HepG2 (cell line): ENCODE measurements around the gene NREP. TPM values are rescaled to one million over a fixed set of nuclear protein-coding genes. Genes with fewer than 3 reads are reported as not detected.
A peak's percentile ranks its signal among the peaks of the same experiment; 100 is the strongest.

Source experiments
- ATAC-seq: fragments of 200-7000 bp; cut with Tn5 transposase; 3 replicates; pipeline ENCODE4 v1.9.1; 2020; ENCODE audit warnings: mild to moderate bottlenecking, moderate library complexity
- BruUV-seq: library from RNA; stranded (reverse); fragments of 400-500 nt; replicated peaks from 2 replicates; lab custom pipeline; 2021; lab: Mats Ljungman, UMichigan
- CTCF ChIA-PET: fragments of 300-600 bp; formaldehyde crosslinking; extraction: SDS; loops from one replicate; lab custom pipeline; 2021; ENCODE audit warnings: low total read pairs, inconsistent platforms, low intra/inter-chr PET ratio; lab: Yijun Ruan, JAX
- POLR2A ChIA-PET: fragments of 350-600 bp; sonication (Branson Sonifier 250); formaldehyde crosslinking; loops from one replicate; lab custom pipeline; 2020; ENCODE audit warnings: antibody characterized with exemption, inconsistent platforms; lab: Yijun Ruan, JAX
- DNase-seq: peaks from one replicate; pipeline ENCODE4 v3.0.0-alpha.2; 2015; ENCODE audit warnings: low spot score
- FAIRE-seq: peaks from 3 replicates; lab custom pipeline; 2011; peaks lifted over from hg19 to GRCh38; lab: Jason Lieb, UNC
- H2AFZ ChIP-seq: one replicate; pipeline ENCODE4 v1.6.1; 2011; ENCODE audit warnings: low read length, inconsistent platforms
- H3K27ac ChIP-seq: fragments of 300-600 bp; 3 replicates; pipeline ENCODE4 v1.8.0; 2011; ENCODE audit warnings: mixed run types, mild to moderate bottlenecking, mixed read lengths, low read length, inconsistent platforms; ENCODE audit not compliant: insufficient read depth; ENCODE audit errors: extremely low read length
- H3K27me3 ChIP-seq, 2 experiments: fragments of 200-600 bp in 1 of 2; 2 replicates in 1 of 2; 3 replicates in 1 of 2; pipeline versions ENCODE4 v1.6.0 to v1.8.0; 2011; ENCODE audit warnings: low read length in 2 of 2, mild to moderate bottlenecking in 2 of 2, moderate library complexity in 2 of 2, inconsistent platforms in 1 of 2; ENCODE audit not compliant: insufficient read depth in 2 of 2, control insufficient read depth in 1 of 2
- H3K36me3 ChIP-seq, 2 experiments: fragments of 200-600 bp in 1 of 2; replicated peaks in 1 of 2; 2 replicates in 1 of 2; 3 replicates in 1 of 2; pipeline versions ENCODE4 v1.5.1 to v1.8.0; 2011; ENCODE audit warnings: low read length in 2 of 2, inconsistent platforms in 1 of 2; ENCODE audit not compliant: insufficient read depth in 2 of 2, control insufficient read depth in 1 of 2
- H3K4me1 ChIP-seq: 2 replicates; pipeline ENCODE4 v1.5.1; 2012; ENCODE audit warnings: low read length, inconsistent platforms; ENCODE audit not compliant: insufficient read depth
- H3K4me2 ChIP-seq: 2 replicates; pipeline ENCODE4 v1.6.0; 2011; ENCODE audit warnings: low read depth, low read length, inconsistent platforms
- H3K4me3 ChIP-seq, 3 experiments: fragments of 200-600 bp in 1 of 3; sonication (generic), shearing (Covaris generic) in 1 of 3; replicated peaks in 1 of 3; 2 replicates each; pipeline ENCODE4 v1.5.1; 2011 to 2016; ENCODE audit warnings: low read length in 3 of 3, inconsistent platforms in 2 of 3, low read depth in 2 of 3, mild to moderate bottlenecking in 2 of 3, control low read depth in 1 of 3, mixed read lengths in 1 of 3; ENCODE audit not compliant: insufficient read depth in 1 of 3
- H3K79me2 ChIP-seq: one replicate; pipeline ENCODE4 v1.6.1; 2011; ENCODE audit warnings: low read length, inconsistent platforms; ENCODE audit not compliant: insufficient read depth
- H3K9ac ChIP-seq: 2 replicates; pipeline ENCODE4 v1.6.0; 2011; ENCODE audit warnings: mild to moderate bottlenecking, low read depth, low read length, inconsistent platforms; ENCODE audit not compliant: insufficient read depth
- H3K9me3 ChIP-seq: 2 replicates; pipeline ENCODE4 v1.5.1; 2012; ENCODE audit warnings: mild to moderate bottlenecking, low read length
- H4K20me1 ChIP-seq: 2 replicates; pipeline ENCODE4 v1.6.0; 2011; ENCODE audit warnings: inconsistent platforms, mild to moderate bottlenecking, low read length, moderate library complexity; ENCODE audit not compliant: insufficient read depth
- HDAC6 ChIP-seq: fragments of 200-600 bp; sonication (generic); IDR thresholded peaks from 2 replicates; pipeline ENCODE4 v1.7.0; 2017; ENCODE audit warnings: mild to moderate bottlenecking, antibody characterized with exemption, low read length, low read depth
- MED1 ChIP-seq: sonication (generic); formaldehyde crosslinking; IDR thresholded peaks from 2 replicates; pipeline ENCODE4 v1.4.0; 2020; ENCODE audit warnings: missing genetic modification reagents
- POGK ChIP-seq: sonication (generic); formaldehyde crosslinking; conservative IDR thresholded peaks from 2 replicates; pipeline ENCODE4 v1.8.0; 2022; ENCODE audit warnings: mild to moderate bottlenecking, moderate library complexity, missing genetic modification reagents
- RFX3 ChIP-seq: IDR thresholded peaks from 2 replicates; pipeline ENCODE4 v1.6.1; 2016; ENCODE audit warnings: missing biosample characterization, missing genetic modification reagents
- SALL2 ChIP-seq: sonication (generic); formaldehyde crosslinking; IDR thresholded peaks from 2 replicates; pipeline ENCODE4 v1.8.1; 2023; ENCODE audit warnings: mild to moderate bottlenecking, missing genetic modification reagents, inconsistent platforms
- ZNF235 ChIP-seq: sonication (generic); formaldehyde crosslinking; IDR thresholded peaks from 2 replicates; pipeline ENCODE4 v1.8.1; 2023; ENCODE audit warnings: mild to moderate bottlenecking, missing genetic modification reagents, borderline replicate concordance
- ZNF432 ChIP-seq: sonication (generic); formaldehyde crosslinking; IDR thresholded peaks from 2 replicates; pipeline ENCODE4 v1.5.0; 2020; ENCODE audit warnings: missing genetic modification reagents, mild to moderate bottlenecking, borderline replicate concordance
- ZNF543 ChIP-seq: sonication (generic); formaldehyde crosslinking; IDR thresholded peaks from 2 replicates; pipeline ENCODE4 v1.4.0; 2020; ENCODE audit warnings: mild to moderate bottlenecking, missing genetic modification reagents
- ZNF770 ChIP-seq: sonication (generic); formaldehyde crosslinking; IDR thresholded peaks from 2 replicates; pipeline ENCODE4 v1.5.0; 2020; ENCODE audit warnings: mild to moderate bottlenecking, missing genetic modification reagents
- WGBS: methylation state at CpG from one replicate; pipeline ENCODE4 v1.1.6; 2017; ENCODE audit warnings: low lambda C conversion rate; 5-methylcytosine and 5-hydroxymethylcytosine counted together
- in situ Hi-C: cut with HindIII; loops from 2 replicates; pipeline ENCODE4 v1.10.0; 2017; ENCODE audit warnings: low pct_unique_long_range_greater_than_20kb; ENCODE audit not compliant: extremely low pct_ligation_motif_present
- intact Hi-C: fragments of 100-400 bp; cut with micrococcal nuclease; formaldehyde crosslinking; loops from one replicate; pipeline ENCODE4 v1.10.0; 2022; ENCODE audit not compliant: unreplicated experiment
- polyA plus RNA-seq, 8 experiments: library from polyadenylated mRNA; depleted of rRNA in 3 of 8; stranded (reverse) in 7 of 8; unstranded in 1 of 8; fragments of >200 nt; fragmentation: Illumina TruSeq in 4 of 8; extraction: Trizol in 4 of 8; gene quantifications; 2 replicates each; pipeline versions ENCODE4 v1.2.1 to v1.2.3, GENCODE V29; 2011 to 2016; ENCODE audit warnings: low read depth in 4 of 8, missing spikeins in 1 of 8, mixed read lengths in 1 of 8; ENCODE audit not compliant: insufficient read depth in 1 of 8
- total RNA-seq, 5 experiments: library from RNA; depleted of rRNA; stranded (reverse); fragments of >200 nt; fragmentation: Illumina TruSeq; extraction: Trizol; gene quantifications; 2 replicates each; pipeline ENCODE4 v1.2.3, GENCODE V29; 2016; ENCODE audit warnings: low read depth in 1 of 5
- TF ChIP-seq, protein P1 (sequence below): IDR thresholded peaks from 2 replicates; pipeline ENCODE4 v1.6.1; 2016; ENCODE audit warnings: control low read depth
- TF ChIP-seq, protein P2 (sequence below): sonication (generic); formaldehyde crosslinking; IDR thresholded peaks from 2 replicates; pipeline ENCODE4 v1.4.0; 2020; ENCODE audit warnings: missing genetic modification reagents

NREP gene
- total and polyA plus RNA-seq, 2 of the 13 experiments (the other 11 are each of a cell fraction or from before 2014, with no cell fraction given) = 40.5 to 102 TPM

GRCh38 chr5:111741278-111741677 lies 15.7 kb downstream of the NREP start (continued):
- TF ChIP-seq ZNF432 (no peak), MED1 (CRISPR knock-in tag) (no peak)

GRCh38 chr5:111739416-111739815 lies 17.6 kb downstream of the NREP start:
- in situ Hi-C loops = no loop called here
- 82% methylated on average over 3 of the region's 3 CpGs for WGBS
- Histone ChIP-seq H3K9me3 (no peaks in the 10 kb centered on the region), H4K20me1 (no peaks in the 10 kb centered on the region), H3K4me1 (peaks cover 93% of the 10 kb centered on the region), H3K27ac (no peak overlapping the region), H3K27me3 (no peaks in the 10 kb centered on the region), H3K9ac (no peak overlapping the region), H2AFZ (no peak overlapping the region), H3K36me3 (peaks cover 0 to 2% of the 10 kb centered on the region in 2 experiments; a peak in 1 of 5 replicates), H3K4me3 (no peak overlapping the region), H3K79me2 (peaks cover 10% of the 10 kb centered on the region), H3K4me2 (no peak overlapping the region)
- BruUV-seq = no TSS peak
- DNase-seq (no peak), ATAC-seq (no peak), FAIRE-seq (no peak)
- CTCF ChIA-PET = no interaction called here
- POLR2A ChIA-PET = interaction anchor here (0.8 to 2.2 kb wide), 3 partner anchors 17 to 421 kb away, joined by 3 to 10 read pairs (median 3); partner anchors contain the start of gene NREP
- 0 out of 2 replicates have a peak, but pooled peaks have one; percentile 20 for TF ChIP-seq POGK (CRISPR knock-in tag)
- TF ChIP-seq SALL2 (CRISPR knock-in tag) = no peak
- intact Hi-C loops = no loop called here

GRCh38 chr5:111738118-111738517 lies 18.9 kb downstream of the NREP start:
- Histone ChIP-seq H3K27me3 (no peaks in the 10 kb centered on the region), H2AFZ (no peak overlapping the region), H4K20me1 (no peaks in the 10 kb centered on the region), H3K4me3 (peak overlapping the region in 1 of 3 experiments; percentile 18; a peak in 1 of 6 replicates), H3K79me2 (peaks cover 10% of the 10 kb centered on the region), H3K27ac (peak overlapping the region; percentile 67), H3K9ac (no peak overlapping the region), H3K4me2 (peak overlapping the region; percentile 41), H3K9me3 (no peaks in the 10 kb centered on the region), H3K4me1 (peaks cover 93% of the 10 kb centered on the region), H3K36me3 (peaks cover 2 to 4% of the 10 kb centered on the region in 2 experiments; a peak in 3 of 5 replicates)
- intact Hi-C loops (no loop called here), in situ Hi-C loops (no loop called here)
- ATAC-seq = peak; percentile 66
- no peak for FAIRE-seq
- 29% methylated on average over 5 of the region's 5 CpGs for WGBS
- no TSS peak for BruUV-seq
- POLR2A ChIA-PET = interaction anchor here (0.7 to 2.2 kb wide), 3 partner anchors 16 to 19 kb away, joined by 3 to 10 read pairs (median 3); partner anchors contain the start of gene NREP
- DNase-seq = peak; percentile 58
- CTCF ChIA-PET = no interaction called here
- TF ChIP-seq ZNF543 (CRISPR knock-in tag) (no peak), HDAC6 (no peak), ZNF770 (CRISPR knock-in tag) (no peak), ZNF235 (CRISPR knock-in tag) (no peak), RFX3 (CRISPR knock-in tag) (no peak)
- TF ChIP-seq, protein P1, sequence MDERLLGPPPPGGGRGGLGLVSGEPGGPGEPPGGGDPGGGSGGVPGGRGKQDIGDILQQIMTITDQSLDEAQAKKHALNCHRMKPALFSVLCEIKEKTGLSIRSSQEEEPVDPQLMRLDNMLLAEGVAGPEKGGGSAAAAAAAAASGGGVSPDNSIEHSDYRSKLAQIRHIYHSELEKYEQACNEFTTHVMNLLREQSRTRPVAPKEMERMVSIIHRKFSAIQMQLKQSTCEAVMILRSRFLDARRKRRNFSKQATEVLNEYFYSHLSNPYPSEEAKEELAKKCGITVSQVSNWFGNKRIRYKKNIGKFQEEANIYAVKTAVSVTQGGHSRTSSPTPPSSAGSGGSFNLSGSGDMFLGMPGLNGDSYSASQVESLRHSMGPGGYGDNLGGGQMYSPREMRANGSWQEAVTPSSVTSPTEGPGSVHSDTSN = no peak
- TF ChIP-seq, protein P2, sequence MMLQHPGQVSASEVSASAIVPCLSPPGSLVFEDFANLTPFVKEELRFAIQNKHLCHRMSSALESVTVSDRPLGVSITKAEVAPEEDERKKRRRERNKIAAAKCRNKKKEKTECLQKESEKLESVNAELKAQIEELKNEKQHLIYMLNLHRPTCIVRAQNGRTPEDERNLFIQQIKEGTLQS = no peak
